ENCODE measurements around the gene DUOXA2.

GRCh38 chr15:45102226-45102625 is 11.9 kb upstream of the DUOXA2 start:
- TF ChIP-seq EZH2 (IDR thresholded peaks at IDR 0.05; ENCODE audit: insufficient read depth, low read length) (no peak), CTCF (IDR thresholded peaks at IDR 0.05; ENCODE audit: insufficient read depth, low read depth, low read length) (no peak)

Data from astrocyte (in vitro differentiated cells and primary cell).